NOMO-1 treated with dmso at 0.1 percent for 144 hours (cell line): ENCODE measurements around the gene TNNI3.
"Not testable (repeated sequence)": the region's sequence is repeated elsewhere in the genome, so short reads cannot be mapped to it uniquely, and the experiment has no call there.

Source experiments
- DNase-seq: peaks from one replicate; lab custom pipeline; 2025; ENCODE audit not compliant: unreplicated experiment; lab: John Stamatoyannopoulos, UW

TNNI3 gene

GRCh38 chr19:55114566-55115145, 42.9 kb downstream of the TNNI3 start:
- DNase-seq: no peak

DNA sequence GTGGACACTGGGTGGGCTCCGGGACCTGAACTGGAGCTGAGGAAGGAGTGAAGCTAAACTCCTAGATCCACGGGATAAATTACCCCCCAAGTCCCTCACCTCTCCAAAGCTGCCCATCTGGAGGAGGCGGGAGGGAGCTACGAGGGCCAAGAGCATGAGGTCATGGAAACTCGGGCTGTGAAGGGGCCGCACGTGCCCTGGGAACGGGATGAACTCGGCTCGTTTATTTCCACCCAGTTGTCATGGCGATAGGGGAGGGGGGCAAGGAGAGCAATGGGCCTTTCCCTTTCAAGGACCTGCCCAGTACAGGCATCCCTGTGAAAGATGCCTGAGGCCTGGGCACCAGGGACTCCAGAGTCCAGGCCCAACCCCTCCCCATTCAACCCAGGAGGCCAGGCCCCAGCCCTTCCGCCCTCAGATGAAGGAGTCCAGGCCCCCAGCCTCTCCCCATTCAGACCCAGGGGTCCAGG, 43.9 kb downstream of the TNNI3 start:
- no peak for DNase-seq

DNA sequence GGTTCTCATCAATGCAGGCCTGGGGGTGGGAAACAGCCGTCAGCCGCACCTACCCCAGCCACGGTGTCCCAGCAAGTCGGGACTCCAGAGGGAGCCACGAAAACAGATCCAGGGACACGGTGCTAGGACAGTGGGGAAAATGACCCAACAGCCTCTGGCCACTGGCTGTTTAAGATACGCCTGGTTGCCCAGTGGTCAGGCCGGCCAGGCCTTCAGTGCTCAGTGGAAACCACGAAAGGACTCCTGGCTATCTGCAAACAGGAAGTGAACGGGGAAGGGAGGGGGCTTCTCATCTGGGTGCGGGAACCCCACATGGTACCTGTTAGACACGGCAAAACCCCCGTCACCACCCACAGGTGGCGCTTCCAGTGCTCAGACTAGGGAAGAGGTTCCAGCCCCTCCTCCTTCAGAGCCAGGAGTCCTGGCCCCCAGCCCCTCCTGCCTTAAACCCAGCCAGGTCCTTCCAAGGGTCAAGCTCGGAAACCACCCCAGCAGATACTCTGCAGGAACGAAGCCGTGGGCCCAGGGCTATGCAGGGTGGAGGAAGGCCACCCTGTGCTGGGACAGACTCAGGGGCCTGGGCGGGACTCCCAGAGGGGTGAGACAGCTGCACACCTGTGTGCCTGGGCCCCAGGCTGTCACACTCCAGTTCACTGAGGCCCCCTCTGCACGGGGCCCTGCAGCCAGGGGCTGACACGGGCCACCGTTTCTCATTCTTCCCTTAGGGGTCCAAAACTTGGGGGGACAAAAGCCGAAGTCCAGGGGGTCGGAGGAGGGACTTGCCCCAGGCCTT, 44.6 kb downstream of the TNNI3 start:
- no peak for DNase-seq

DNA sequence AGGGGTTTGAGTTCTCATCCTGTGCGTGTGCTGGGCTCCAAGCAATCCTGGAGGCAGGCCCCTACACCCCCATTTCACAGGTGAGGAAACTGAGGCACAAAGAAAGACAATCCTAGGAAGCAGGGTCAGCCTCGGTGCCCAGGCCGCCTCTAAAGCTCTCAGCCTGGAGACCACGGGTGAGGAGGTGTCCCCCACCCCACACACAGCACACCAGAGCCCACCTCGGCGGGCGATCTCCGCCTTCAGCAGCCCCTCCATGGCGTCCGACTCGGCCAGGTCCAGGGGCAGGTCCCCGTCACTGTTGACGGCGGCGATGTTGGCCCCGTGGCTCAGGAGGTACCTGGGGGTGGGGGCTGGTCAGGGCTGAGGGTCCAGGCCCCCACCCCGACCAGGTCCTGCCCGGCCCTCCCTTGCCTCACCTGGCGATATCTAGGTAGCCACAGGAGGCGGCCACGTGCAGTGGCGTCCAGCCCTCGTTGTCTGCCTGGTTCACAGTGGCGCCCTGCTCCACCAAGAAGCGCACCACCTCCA, 45.2 kb downstream of the TNNI3 start:
- no peak for DNase-seq

DNA sequence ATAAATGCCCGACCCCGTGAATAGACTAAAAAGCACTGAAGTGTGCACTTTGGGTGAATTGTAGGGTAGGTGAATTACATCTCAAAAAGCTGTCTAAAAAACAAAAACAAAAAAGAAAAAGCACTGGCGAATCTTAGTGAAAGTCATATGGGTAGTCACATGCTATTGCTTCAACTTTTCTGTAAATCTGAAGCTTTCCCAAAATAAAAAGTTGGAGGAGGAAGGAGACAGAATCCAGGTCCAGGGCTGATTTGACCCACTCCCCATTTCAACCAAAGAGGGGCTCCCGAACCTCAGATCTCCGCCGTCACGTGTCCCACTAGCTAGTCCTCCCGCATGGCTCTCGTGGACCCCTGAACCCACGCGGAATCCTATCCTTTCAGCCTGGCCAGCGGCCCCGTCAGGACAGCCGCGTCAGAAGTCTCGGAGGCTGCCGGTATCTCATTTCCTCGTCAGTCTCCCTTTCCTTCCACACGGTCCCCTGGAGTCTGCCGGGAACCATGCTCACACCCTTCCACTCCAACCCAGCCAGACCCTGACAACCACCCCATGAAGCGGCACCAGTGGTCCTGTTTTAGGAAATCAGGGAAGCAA, 46.2 kb downstream of the TNNI3 start:
- DNase-seq: no peak

DNA sequence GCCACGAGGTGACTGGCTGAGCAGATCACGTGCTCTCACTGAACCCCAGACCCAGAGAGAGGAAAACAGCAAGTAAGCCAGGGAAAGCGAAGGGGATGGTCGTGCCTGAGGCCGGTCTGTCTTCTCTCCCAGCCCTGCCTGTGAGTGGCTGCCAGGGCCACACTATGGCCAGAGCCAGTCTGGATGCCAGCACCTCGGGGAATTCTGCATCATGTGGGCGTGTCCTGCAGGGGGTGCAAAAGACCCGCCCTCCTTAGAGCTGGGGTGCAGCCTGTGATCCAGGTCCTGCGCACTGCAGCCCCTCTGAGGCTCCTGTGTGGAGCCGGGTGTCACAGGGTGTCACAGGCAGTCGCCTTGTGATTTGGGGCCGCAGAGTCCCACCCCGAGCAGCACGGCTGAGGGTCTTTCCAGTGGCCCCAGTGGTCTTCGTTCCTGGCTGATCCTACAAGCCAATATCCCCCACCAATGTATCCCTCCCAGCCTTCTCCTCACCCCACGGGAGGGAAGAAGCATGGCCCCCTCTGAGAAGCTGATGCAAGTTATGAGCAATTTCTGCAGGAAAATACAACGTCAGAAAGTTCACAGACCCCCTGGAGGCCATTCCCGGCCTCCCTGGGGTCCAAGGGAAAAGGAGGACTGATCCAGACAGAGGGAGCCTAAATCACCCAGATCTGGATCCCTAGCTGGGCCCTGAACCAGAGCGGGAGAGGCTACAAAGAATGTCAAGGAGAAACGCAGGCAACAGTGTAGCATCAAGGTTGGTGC, 47.8 kb downstream of the TNNI3 start:
- no peak for DNase-seq

GRCh38 chr19:55107252-55107651, 50.3 kb downstream of the TNNI3 start:
- not testable (repeated sequence) for DNase-seq

DNA sequence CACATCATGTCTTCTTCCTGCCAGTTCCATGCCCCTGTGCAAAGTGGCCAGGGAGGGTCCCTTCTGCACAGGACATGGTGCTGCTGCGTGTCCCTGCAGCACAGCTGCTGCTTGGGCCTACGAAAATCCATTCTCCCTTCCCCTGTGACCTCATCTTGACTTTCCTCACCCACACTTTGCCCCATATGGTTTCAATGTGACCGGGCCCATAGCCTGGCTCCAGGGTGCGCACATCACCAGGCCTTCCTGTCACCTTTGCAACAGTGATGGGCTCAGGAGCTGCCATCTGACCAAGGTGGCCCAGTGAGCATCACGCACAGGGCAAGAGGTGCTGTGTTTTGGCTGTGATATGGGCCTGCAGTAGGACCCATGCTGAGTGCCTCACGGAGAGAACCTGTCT, 50.9 kb downstream of the TNNI3 start:
- no peak for DNase-seq

DNA sequence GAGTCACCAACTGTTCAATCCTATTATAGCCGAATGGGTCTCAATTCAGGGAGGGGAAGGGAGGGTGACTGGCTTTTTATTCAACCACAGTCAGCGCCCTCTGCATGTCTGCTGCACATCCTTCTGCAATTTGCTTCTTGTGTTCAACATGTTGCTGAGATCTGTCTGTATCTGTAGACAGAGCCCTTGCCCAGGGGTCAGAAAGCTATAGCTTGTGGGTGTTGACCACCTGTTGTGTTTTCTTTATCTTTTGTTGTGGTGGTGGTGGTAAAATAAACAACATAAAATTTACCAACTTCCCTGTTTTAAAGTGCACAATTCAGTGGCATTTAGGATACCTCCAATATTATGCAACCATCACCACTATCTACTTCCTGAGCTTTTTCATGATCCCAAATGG, 52.3 kb downstream of the TNNI3 start:
- DNase-seq: no peak

- DNase-seq: no peak
Observed at GRCh38 chr19:55103190-55103589, 54.3 kb downstream of the TNNI3 start.
